ENCODE measurements around the gene POMGNT1.

Gene POMGNT1

DNA sequence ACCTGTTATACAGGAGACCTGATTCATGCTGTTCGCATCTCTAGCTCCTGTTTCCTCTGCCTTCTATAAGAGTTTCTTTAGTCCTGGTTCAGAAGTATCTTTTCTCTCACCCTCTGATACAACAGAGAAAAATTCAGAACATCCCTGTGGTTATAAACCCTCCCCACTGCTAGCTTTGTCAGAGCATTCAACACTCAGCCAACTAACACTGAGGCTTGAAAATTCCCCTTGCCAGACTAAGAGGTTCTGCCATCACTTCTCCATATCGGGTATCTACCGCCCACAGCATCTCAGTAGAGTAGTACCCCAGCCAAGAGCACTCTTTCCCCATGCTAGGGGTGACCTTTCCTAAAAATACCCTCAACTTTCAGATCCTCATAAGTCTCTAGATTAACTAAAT is 46.2 kb downstream of the POMGNT1 start:
- Histone ChIP-seq H3K27me3 (ENCODE audit: insufficient read depth, poor library complexity, severe bottlenecking) (no peaks in the 10 kb centered on the region), H3K27ac (replicated peaks) (no peak overlapping the region), H3K4me3 (replicated peaks; ENCODE audit: insufficient read depth, low read length) (no peak overlapping the region)
- no peak for TF ChIP-seq SPI1 (IDR thresholded peaks at IDR 0.05; ENCODE audit: borderline replicate concordance, low read depth)
- TF ChIP-seq, protein P1, sequence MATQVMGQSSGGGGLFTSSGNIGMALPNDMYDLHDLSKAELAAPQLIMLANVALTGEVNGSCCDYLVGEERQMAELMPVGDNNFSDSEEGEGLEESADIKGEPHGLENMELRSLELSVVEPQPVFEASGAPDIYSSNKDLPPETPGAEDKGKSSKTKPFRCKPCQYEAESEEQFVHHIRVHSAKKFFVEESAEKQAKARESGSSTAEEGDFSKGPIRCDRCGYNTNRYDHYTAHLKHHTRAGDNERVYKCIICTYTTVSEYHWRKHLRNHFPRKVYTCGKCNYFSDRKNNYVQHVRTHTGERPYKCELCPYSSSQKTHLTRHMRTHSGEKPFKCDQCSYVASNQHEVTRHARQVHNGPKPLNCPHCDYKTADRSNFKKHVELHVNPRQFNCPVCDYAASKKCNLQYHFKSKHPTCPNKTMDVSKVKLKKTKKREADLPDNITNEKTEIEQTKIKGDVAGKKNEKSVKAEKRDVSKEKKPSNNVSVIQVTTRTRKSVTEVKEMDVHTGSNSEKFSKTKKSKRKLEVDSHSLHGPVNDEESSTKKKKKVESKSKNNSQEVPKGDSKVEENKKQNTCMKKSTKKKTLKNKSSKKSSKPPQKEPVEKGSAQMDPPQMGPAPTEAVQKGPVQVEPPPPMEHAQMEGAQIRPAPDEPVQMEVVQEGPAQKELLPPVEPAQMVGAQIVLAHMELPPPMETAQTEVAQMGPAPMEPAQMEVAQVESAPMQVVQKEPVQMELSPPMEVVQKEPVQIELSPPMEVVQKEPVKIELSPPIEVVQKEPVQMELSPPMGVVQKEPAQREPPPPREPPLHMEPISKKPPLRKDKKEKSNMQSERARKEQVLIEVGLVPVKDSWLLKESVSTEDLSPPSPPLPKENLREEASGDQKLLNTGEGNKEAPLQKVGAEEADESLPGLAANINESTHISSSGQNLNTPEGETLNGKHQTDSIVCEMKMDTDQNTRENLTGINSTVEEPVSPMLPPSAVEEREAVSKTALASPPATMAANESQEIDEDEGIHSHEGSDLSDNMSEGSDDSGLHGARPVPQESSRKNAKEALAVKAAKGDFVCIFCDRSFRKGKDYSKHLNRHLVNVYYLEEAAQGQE (IDR thresholded peaks at IDR 0.05; ENCODE audit: insufficient replicate concordance, low read depth) = no peak
- no peak for TF ChIP-seq POLR2AphosphoS5 (IDR thresholded peaks at IDR 0.05; ENCODE audit: low read depth)
- no peak for TF ChIP-seq GABPA (IDR thresholded peaks at IDR 0.05; ENCODE audit: low read depth)
- TF ChIP-seq, protein P2, sequence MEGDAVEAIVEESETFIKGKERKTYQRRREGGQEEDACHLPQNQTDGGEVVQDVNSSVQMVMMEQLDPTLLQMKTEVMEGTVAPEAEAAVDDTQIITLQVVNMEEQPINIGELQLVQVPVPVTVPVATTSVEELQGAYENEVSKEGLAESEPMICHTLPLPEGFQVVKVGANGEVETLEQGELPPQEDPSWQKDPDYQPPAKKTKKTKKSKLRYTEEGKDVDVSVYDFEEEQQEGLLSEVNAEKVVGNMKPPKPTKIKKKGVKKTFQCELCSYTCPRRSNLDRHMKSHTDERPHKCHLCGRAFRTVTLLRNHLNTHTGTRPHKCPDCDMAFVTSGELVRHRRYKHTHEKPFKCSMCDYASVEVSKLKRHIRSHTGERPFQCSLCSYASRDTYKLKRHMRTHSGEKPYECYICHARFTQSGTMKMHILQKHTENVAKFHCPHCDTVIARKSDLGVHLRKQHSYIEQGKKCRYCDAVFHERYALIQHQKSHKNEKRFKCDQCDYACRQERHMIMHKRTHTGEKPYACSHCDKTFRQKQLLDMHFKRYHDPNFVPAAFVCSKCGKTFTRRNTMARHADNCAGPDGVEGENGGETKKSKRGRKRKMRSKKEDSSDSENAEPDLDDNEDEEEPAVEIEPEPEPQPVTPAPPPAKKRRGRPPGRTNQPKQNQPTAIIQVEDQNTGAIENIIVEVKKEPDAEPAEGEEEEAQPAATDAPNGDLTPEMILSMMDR (IDR thresholded peaks at IDR 0.05; ENCODE audit: insufficient read depth, low read length) = no peak
- no peak for DNase-seq (ENCODE audit: low read depth in 1 of 2, low spot score in 1 of 2)

DNA sequence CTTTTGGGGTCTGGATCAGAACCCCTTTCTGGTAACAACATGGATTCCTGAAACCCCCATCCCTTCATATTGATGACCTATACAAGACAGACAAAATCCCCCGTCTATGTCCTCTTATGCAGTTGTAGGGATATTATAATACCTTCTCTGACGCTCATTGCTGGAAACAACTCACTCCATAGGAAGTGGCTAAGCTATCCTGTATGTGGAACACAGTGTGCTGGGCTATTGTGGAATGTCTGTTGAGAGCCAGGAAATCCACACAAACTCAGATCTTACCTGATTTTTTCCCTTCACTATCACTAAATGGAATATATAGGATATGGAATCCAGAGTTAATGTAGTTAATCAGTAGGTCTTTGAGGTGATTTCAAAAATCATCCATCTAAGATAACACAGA is 48.1 kb downstream of the POMGNT1 start:
- no peak for TF ChIP-seq SPI1 (IDR thresholded peaks at IDR 0.05; ENCODE audit: borderline replicate concordance, low read depth)
- TF ChIP-seq GABPA (IDR thresholded peaks at IDR 0.05; ENCODE audit: low read depth) = no peak
- no peak for TF ChIP-seq POLR2AphosphoS5 (IDR thresholded peaks at IDR 0.05; ENCODE audit: low read depth)
- TF ChIP-seq, protein P1 (IDR thresholded peaks at IDR 0.05; ENCODE audit: insufficient replicate concordance, low read depth) = no peak
- TF ChIP-seq, protein P2 (IDR thresholded peaks at IDR 0.05; ENCODE audit: insufficient read depth, low read length) = no peak
- Histone ChIP-seq H3K27me3 (ENCODE audit: insufficient read depth, poor library complexity, severe bottlenecking) (no peaks in the 10 kb centered on the region), H3K27ac (replicated peaks) (no peak overlapping the region), H3K4me3 (replicated peaks; ENCODE audit: insufficient read depth, low read length) (no peak overlapping the region)
- no peak for DNase-seq (ENCODE audit: low read depth in 1 of 2, low spot score in 1 of 2)

DNA sequence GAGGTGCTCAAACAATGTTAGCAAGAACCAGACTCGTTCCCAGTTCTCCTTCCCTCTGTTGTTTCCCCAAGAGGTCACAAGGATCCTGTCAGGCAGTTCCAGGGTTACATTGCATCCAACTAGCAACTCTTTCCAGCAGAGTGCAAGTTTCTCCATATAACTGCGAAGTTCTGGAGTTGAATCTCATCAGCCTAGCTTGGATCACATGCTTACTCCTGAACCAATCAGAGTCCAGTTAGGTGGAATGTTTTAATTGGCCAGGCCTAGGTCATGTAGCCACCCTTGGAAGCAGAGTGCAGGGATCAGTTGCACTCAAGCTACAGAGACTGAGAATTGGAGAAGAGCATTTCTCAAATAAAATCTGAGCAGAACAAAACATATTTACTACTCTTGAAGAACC is 49.9 kb downstream of the POMGNT1 start:
- Histone ChIP-seq H3K27ac (replicated peaks) (no peak overlapping the region), H3K27me3 (ENCODE audit: insufficient read depth, poor library complexity, severe bottlenecking) (no peaks in the 10 kb centered on the region), H3K4me3 (replicated peaks; ENCODE audit: insufficient read depth, low read length) (no peak overlapping the region)
- TF ChIP-seq, protein P2 (IDR thresholded peaks at IDR 0.05; ENCODE audit: insufficient read depth, low read length) = no peak
- TF ChIP-seq GABPA (IDR thresholded peaks at IDR 0.05; ENCODE audit: low read depth) (no peak), POLR2AphosphoS5 (IDR thresholded peaks at IDR 0.05; ENCODE audit: low read depth) (no peak), SPI1 (IDR thresholded peaks at IDR 0.05; ENCODE audit: borderline replicate concordance, low read depth) (no peak)
- TF ChIP-seq, protein P1 (IDR thresholded peaks at IDR 0.05; ENCODE audit: insufficient replicate concordance, low read depth) = no peak
- DNase-seq (ENCODE audit: low read depth in 1 of 2, low spot score in 1 of 2) = no peak

All from HL-60 (cell line).